NCI-H226 (cell line): ENCODE data around the gene TRIO.
A peak's percentile ranks its signal among the peaks of the same experiment; 100 is the strongest.

Experiments
- DNase-seq: peaks from one replicate; pipeline ENCODE4 v3.0.0-alpha.2; 2015

The TRIO gene

GRCh38 chr5:14148890-14149671, 5.9 kb downstream of the TRIO start:
- DNase-seq, result no peak

DNA sequence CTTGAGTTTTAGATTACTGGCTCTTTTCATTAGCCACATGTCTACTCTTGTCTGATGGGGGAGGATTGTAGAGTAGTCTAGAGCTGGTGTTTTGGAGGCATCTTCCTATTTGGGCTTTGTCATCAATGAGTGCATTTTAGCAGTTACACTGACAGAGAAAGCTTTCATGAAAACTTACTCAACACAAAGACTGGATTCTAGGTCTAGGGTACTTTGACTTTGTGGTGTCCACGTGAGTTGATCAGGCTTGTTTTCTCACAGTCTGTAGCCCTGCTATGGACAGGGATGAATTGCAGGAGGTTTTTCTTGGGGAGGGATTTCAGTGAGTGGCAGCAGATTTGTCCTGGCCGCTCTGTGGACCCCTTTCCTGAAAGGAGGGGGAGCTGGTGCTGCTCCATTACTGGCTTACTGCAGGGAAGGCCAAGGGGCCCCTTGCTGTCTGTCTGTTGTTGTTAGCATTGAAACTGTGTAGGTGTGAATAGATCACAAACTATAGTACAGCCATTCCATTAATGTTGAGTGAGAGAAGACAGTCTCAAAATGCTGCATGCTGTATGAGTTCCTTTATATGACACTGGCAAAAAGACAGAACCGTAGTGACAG, 6.6 kb downstream of the TRIO start:
- no peak for DNase-seq

DNA sequence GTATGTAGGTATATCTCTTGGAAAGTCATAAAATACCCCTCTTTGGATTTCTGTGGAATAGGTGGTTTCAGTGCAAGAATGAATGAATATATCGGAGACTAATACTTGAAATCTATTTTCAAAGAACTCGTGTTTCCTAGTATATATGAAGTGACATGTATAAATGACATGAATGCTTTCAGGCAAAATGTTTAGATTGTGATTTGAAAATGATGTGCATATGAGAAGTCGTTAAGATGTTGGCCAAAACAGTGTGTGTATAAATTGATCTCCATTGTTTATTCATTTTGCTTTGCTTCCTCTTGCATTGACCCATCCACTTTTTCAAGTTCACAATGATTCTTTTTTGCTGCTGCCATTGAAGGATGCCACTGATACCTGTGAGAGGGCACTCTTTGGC, 8.3 kb downstream of the TRIO start:
- DNase-seq, result no peak

GRCh38 chr5:14153071-14153864, 10.1 kb downstream of the TRIO start:
- DNase-seq, result no peak

DNA sequence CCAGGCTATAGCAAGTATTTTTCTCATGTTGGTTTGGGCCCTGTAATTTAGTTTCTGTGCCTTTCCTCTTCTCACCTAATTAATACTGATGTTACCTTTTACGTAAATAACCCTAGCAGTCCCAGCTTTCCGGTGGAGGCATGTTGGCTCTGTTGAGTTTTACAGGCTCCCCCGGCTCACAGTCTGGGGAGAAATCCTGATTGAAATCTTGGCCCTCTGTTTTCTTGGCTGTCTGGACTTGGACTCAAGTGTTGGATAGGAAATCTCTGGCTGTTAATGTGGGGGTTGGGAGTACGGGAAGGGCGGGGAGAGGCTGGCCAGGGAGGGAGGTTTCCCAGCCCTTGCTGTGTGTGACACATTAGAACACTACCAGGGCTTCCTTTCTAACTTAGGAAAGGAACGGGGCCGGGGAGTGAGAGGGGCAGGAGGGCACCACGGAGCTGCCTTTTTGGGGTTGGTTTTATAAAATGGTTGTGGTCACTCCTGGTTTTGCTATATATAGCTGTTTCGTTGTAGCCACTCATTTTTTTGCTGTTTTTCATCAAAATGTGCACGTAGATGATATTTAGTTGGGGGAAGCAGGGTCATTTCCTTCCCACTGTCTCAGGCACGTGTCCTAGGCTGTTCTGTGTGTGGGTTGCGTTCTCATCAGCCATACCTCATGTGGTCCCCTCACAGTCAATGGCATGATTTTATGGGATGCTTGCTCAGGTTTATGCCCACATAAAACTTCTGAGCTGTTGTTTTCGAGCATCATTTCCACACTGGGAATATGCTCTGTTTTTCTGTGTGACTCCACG, 11.0 kb downstream of the TRIO start:
- peak; percentile 82 for DNase-seq

GRCh38 chr5:14155075-14155474, 11.9 kb downstream of the TRIO start:
- DNase-seq, result no peak

GRCh38 chr5:14155739-14156138, 12.6 kb downstream of the TRIO start:
- DNase-seq, result no peak

GRCh38 chr5:14156290-14156649, 13.1 kb downstream of the TRIO start:
- DNase-seq, result no peak

GRCh38 chr5:14156650-14157492, 13.7 kb downstream of the TRIO start:
- peak; percentile 98 for DNase-seq

DNA sequence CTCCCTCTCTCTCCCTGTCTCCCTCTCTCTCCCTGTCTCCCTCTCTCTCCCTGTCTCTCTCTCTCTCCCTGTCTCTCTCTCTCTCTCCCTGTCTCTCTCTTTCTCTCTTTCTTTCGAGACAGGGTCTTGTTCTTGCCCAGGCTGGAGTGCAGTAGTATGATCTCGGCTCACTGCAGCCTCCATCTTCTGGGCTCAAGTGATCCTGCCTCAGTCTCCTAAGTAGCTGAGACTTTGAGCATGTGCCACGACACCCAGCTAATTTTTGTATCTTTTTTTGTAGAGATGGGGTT, 14.3 kb downstream of the TRIO start:
- no peak for DNase-seq

DNA sequence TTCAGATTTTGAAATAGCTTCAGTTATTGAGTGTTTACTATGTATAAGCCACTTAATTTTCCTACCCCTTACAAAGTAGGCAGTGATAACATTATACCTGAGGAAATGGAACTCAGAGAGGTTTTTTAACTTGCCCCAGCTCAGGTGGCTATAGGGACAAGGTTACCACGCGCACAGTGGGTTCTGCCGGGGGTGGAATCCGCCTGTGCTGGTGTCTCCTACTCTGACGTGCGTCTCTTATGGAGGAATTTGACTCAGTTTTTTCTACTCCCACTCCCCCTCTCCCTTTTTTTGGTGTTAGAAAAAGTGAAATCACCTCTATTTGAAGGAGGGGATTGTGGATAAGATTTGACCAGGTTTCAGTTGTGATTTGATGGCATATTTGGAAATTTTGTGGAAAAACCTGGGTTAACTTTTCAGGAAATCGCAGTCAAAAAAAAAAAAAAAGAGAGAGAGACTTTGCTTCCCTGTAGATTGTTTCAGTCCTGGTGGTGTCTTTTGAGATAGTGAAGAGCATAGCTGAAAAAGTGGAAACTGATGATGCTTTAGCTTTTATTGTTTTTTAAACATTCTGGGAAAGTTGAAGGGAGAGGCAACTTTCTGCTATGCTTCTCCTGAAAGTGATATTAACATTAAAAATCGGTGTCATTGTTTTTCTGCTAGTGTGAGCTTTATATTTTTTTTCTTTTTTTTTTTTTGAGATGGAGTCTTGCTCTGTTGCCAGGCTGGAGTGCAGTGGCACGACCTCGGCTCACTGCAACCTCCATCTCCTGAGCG, 15.9 kb downstream of the TRIO start:
- DNase-seq, result no peak

GRCh38 chr5:14161825-14162556, 18.8 kb downstream of the TRIO start:
- no peak for DNase-seq

DNA sequence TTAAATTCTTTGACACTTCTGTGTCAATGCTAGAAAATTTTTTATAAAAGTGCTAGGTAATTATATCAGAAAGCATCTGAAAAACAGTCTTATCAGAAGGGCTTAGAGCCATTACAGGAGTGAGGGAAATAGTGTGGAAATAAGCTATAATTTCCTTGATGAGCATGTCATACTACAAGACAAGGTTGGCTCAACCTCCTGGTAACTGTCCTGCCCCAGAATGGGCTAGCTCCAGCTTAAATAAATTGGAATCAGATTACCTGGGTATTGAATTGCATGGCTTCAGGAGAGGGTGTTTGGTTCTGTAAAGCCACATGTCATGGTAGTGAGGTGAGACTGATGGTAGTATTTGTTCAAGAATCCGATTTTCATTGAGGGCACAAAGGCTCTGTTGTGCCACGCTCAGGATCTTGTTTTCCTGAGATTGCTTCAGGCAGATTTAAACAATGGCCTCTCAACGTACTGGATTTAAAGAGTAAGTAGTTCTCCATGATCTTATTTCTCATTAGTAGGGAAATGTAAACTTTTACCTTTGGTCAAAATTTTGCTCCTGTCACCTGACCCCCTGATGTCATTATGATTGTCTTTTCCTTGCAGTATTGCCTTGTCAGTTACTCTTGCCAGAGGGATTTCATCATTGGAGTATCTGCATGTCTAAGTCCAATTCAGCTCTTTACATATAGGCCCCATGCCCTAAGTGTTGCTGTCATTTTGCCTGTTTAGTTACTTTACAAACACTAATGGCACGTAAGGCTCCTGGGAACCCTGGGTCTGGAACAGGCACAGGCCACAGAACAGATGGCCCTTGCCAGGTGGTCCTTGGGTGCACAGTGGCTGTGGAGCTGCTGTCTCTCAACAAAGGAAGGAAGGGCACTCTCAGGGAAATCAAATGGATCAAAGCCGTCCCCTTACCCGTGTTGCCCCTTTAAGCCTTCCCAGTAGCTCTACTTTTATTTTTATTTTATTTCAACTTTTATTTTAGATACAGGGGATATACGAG, 21.3 kb downstream of the TRIO start:
- no peak for DNase-seq

DNA sequence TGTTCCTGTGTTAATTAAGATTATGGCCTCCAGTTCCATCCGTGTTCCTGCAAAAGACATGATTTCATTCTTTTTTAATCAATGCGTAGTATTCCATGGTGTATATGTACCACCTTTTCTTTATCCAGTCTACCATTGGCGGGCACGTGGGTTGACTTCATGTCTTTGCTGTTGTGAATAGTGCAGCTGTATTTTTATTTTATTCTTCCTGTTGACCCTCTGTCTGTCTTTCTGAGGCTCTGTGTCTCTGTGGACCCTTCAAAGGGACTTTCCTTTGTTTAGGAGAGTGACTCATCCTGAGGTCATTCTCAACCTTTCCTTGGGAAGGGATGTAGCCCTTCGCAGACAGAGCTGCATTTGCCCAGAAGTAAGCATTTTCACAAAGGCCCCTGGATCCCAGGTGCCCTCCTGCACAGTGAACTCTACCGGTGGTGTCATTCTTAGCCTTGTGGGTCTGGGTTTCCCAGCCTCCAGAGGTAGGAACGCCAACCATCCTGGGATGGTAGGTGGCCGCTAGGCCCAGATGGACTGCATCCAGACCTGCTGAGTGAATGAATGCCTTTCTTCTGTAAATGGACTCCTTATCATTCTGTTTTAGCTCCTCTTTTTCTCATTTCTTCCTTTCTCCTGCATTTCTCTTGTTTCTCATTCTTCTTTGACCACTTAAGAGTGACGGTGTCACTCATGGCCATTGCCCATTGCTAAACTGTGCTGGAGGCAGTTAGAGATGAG, 22.4 kb downstream of the TRIO start:
- peak; percentile 66 for DNase-seq

DNA sequence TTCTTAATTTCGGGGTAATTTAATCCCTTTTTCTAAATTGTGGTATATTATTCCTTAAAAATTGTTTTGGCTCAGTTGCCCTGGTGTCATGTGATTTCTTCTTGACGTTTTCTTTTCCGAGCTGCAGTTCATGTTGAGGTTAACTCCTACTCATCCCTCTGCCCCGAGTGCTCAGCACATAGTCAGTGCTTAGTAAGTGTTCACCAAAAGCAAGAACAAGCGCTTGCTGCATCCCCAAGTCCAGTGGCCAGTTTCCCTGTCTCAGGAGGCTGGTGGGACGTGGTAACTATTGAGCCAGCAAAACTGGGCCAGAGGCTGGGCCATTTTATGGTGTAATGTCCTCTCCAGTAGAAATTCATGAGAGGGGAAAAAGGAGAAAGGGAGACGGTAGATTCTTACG, 23.3 kb downstream of the TRIO start:
- DNase-seq, result no peak

- peak; percentile 47 for DNase-seq
These were observed 24.2 kb downstream of the TRIO start for GRCh38 chr5:14167211-14167845.

DNA sequence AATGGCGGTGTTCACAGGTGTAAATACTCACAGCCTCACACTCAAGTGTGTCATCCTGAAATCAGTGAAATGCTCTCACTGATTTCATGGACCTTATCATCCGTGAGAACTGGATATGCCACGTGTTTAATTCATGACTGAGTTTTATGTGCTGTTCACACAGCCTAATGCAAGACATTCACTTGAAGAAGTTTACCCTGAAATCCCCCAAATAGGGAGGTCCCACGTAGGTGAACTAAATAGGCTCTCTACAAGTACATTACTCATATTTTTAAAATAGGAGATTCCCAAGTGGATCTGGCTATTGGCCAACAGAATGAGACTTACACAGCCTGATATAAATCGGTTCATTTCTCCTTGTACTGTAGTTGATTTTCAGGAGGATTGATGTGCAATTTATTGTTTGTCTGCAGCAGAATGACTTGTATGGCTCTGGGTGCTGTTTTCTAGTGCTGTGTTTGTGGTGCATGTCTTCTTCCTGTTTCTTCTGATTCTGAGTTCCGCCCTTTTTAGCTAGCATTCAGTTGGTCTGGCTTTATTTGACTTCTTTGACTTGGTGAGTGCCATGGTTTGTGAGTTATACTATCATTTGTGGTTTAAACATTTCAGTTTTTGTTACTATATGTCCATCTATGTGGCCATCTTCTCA, 25.1 kb downstream of the TRIO start:
- DNase-seq, result peak; percentile 45

DNA sequence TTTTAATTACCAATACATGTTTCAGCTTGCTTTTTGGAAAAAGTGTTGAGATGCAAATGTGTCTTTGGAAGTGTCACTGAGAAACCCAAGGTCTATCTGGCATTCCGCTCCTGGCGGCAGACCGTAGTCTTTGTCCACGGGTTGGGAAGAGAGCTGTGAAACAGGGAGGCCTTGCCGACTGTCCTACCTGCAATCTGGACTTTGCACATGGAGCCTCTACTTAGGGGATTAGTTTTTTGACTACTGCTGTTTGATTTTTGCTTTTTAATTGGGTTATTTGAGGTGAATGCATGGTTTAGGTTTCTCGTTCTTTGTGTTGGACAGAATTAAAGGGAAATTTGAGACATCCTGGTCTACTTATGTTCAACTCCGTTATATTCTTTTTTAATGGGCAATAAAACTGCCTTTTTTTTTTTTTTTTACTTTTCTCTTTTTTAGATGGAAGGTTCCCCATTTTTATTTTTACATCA, 25.7 kb downstream of the TRIO start:
- DNase-seq, result no peak
